Measurements from ENCODE around the gene CCDC106. TPM values are rescaled to one million over a fixed set of nuclear protein-coding genes. Genes with fewer than 3 reads are reported as not detected.

The CCDC106 gene
- total RNA-seq, 2 experiments from 2014 or later: 12.1 to 13.4 TPM

DNA sequence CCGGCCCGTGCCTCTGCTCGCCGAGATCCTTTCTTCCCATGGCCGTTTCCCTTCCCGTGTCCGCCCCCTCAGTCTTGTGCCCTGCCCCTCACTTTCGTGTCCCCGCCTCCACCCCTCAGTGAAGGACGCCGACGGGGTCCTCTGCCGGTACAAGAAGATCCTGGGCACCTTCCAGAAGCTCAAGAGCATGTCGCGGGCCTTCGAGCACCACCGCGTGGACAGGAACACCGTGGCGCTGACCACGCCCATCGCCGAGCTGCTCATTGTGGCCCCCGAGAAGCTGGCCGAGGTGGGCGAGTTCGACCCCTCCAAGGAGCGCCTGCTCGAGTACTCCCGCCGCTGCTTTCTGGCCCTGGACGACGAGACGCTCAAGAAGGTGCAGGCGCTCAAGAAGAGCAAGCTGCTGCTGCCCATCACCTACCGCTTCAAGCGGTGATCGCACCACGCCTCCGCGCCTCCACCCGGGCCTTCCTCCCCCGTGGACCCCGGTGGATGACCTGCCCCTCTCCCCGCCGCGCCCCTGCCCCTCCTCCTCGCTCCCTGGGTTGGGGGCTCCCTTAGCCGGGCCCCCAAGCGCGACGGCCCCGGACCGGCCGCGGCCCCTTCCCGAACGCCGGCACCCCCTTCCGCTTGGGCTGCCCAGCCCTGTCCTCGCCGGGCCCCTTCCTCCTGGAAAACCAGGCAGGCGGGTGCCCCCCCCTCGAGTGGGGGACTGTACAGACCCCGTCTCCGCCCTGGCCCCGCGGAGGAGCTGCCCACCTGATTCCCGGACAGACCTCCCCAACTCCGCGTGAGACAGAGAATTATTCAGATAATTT, 4.5 kb downstream of the CCDC106 start:
- Mint-ChIP-seq H3K27me3 (no peaks in the 10 kb centered on the region), H3K27ac (no peak overlapping the region), H3K4me3 (no peak overlapping the region), H3K9me3 (no peaks in the 10 kb centered on the region), H3K4me1 (peaks cover 22% of the 10 kb centered on the region), H3K36me3 (peaks cover 15% of the 10 kb centered on the region)
- ATAC-seq (ENCODE audit: low read depth) (no peak), DNase-seq (no peak)
- POLR2A ChIA-PET: interaction anchor here (0.7 to 2.5 kb wide), 4 partner anchors 9 to 685 kb away, joined by 4 to 20 read pairs (median 5); partner anchors contain the start of genes ZNF581 and ZNF784

DNA sequence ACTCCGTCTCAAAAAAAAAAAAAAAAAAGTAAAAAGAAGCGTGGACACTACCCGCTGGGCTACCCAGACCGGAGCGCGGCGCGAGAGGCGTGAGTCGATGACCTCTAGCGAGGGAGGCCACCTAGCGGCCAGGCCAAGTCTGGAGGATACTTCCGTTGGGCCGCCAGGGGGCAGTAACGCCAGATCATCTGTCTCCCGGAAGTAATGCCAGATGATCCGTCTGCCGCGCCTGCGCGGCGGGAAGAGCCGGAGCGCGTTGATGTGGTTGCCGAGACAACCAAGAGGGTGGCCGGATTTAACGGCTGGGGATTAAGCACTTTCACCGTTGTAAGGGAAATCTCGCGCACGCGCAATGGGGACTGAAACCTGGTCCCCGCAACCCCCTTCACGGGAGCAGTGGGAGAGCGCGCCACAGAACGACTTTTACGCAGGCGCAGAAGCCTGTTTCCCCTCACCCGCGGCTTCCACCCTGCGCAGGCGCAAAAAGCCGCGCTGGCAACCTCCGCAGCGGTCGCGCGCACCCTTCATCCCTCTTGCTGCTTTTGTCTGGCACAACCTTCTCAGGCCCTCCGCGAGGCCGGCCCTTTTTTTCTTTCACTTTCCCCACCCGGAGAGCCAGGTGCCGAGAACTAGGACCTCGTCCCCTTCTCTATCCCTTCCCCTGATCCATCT, 5.8 kb downstream of the CCDC106 start:
- Mint-ChIP-seq H3K4me1 (peaks cover 29% of the 10 kb centered on the region), H3K36me3 (peaks cover 21% of the 10 kb centered on the region), H3K27ac (peak overlapping the region; percentile 94), H3K9me3 (no peaks in the 10 kb centered on the region), H3K4me3 (peak overlapping the region; percentile 85), H3K27me3 (no peaks in the 10 kb centered on the region)
- peak; percentile 97 for DNase-seq
- POLR2A ChIA-PET: interaction anchor here (0.7 to 2.5 kb wide), 14 partner anchors 11 to 1464 kb away, joined by 3 to 20 read pairs (median 5); partner anchors contain the start of genes FIZ1, ISOC2, MBOAT7 and TMEM238
- peak; percentile 56 for ATAC-seq (ENCODE audit: low read depth)

DNA sequence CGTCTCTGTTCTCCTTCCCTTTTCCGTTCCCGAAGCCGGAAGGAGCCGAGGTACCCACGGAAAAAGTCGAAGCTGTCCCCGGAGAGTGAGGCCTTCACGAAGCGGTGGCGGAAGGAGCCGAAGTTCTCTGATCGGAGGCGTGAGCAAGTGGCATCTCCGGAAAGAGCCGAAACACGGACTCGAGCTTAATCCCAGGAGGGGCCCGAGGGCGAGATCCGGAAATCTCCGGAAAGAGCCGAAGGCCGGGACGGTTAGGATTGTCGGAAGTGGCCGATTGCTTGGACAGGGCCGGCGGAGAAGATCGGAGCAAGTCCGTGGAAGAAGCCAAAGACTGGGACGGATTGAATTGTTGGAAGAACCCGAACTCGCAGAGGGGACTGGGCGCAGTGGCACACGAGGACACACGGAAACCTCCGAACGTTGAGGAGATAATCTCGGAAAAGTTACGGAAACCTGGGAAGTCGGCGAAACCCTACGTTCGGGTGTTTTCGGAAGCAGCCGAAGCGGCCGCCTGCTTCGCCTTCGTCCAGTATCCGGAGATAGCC, 6.4 kb downstream of the CCDC106 start:
- Mint-ChIP-seq H3K4me3 (peak overlapping the region; percentile 85), H3K4me1 (peaks cover 30% of the 10 kb centered on the region), H3K36me3 (peaks cover 22% of the 10 kb centered on the region), H3K27ac (peak overlapping the region; percentile 94), H3K27me3 (no peaks in the 10 kb centered on the region), H3K9me3 (no peaks in the 10 kb centered on the region)
- DNase-seq (peak; percentile 95), ATAC-seq (ENCODE audit: low read depth) (peak; percentile 81)
- POLR2A ChIA-PET: interaction anchor here (0.7 to 2.5 kb wide), 12 partner anchors 11 to 1465 kb away, joined by 3 to 20 read pairs (median 4); partner anchors contain the start of genes FIZ1, ISOC2, MBOAT7 and NAT14

DNA sequence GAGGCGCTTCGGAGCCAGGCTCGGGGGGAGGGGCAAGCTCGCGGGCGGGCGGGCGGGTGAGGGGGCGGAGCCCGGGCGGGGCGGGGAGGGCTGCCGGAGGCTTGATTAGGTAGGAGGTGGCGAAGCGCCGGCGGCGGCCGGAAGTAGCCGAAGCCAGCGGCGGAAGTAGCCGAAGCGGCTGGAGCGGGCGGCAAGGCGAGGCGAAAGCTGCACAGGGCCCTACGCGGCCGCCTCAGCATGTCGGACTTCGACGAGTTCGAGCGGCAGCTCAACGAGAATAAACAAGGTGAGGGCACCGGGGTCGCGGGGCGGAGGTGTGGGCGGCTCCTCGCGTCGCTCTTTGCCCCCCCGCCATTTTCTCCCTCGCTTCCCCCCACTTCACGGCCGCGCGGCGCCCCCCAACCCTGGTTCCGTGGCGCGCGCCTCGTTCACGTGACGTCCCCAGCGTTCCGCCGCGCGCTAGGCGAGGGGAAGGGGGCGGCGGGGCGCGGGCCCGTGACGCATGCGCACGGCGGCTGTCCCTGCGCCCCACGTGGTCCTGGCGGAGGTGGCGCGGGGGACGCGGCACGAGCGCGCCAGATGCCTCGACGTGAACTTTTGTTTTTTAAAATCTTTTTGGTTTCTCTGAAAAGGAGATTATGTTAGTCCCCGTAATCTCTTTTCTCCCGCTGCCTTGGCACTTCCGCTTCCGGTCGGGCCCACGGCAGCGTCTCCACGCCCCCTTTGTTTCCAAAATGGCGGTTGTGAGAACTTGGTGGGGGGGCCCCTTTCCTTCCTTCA, 7.0 kb downstream of the CCDC106 start, which contains the start of gene U2AF2:
U2AF2 (plus strand) TSS at position 168 of the 780 bp plus-strand sequence; CDS start at position 238, 70 bp downstream.
- Mint-ChIP-seq H3K27ac (peak within 1 kb of the TSS; percentile 95), H3K4me1 (peaks cover 28% of the 10 kb centered on the region), H3K4me3 (peak within 1 kb of the TSS; percentile 86), H3K27me3 (no peaks in the 10 kb centered on the region), H3K36me3 (peaks cover 22% of the 10 kb centered on the region), H3K9me3 (no peaks in the 10 kb centered on the region)
- POLR2A ChIA-PET: interaction anchor here (0.7 to 2.5 kb wide), 12 partner anchors 12 to 1465 kb away, joined by 3 to 20 read pairs (median 4); partner anchors contain the start of genes FIZ1, ISOC2, MBOAT7 and NAT14
- DNase-seq (peak; percentile 95), ATAC-seq (ENCODE audit: low read depth) (peak; percentile 37)

GRCh38 chr19:55655648-55656040, 7.6 kb downstream of the CCDC106 start:
- H3K27ac Mint-ChIP-seq: peak overlapping the region; percentile 95
- H3K9me3 Mint-ChIP-seq: no peaks in the 10 kb centered on the region
- peak overlapping the region; percentile 86 for H3K4me3 Mint-ChIP-seq
- H3K27me3 Mint-ChIP-seq: no peaks in the 10 kb centered on the region
- POLR2A ChIA-PET: no interaction called here
- H3K36me3 Mint-ChIP-seq: peaks cover 22% of the 10 kb centered on the region
- DNase-seq (no peak), ATAC-seq (ENCODE audit: low read depth) (no peak)
- peaks cover 28% of the 10 kb centered on the region for H3K4me1 Mint-ChIP-seq

DNA sequence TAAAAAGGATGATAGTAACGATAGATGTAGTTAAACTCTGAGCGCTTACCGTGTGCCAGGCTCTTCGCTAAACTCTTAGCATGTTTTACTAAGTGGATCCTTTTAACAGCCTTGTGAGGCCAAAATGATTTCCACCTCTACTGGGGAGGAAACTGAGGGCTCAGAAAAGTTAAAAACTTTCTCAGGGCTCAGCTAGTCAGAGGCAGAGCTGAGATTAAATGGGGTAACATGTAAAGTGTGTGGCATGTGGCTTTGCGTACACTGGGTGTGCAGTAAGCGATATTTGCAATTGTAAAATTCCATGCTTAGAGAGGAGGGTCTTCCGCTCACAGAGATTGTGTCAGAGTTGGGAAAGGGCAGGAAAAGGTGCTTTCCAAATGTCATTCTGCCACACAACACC, 8.5 kb downstream of the CCDC106 start:
- peak overlapping the region; percentile 86 for H3K4me3 Mint-ChIP-seq
- POLR2A ChIA-PET: interaction anchor here (1.3 to 1.8 kb wide), 2 partner anchors 15 to 57 kb away, joined by 4 to 9 read pairs; partner anchors contain the start of gene FIZ1

GRCh38 chr19:55656988-55657747, 9.2 kb downstream of the CCDC106 start:
- POLR2A ChIA-PET: interaction anchor here (1.1 to 1.8 kb wide), 3 partner anchors 10 to 58 kb away, joined by 4 to 9 read pairs (median 6); partner anchors contain the start of gene FIZ1
- H3K27ac Mint-ChIP-seq: peak overlapping the region; percentile 95

More for the DNA sequence above, 8.5 kb downstream of the CCDC106 start:
- Mint-ChIP-seq H3K27me3 (no peaks in the 10 kb centered on the region), H3K27ac (peak overlapping the region; percentile 95), H3K4me1 (peaks cover 28% of the 10 kb centered on the region), H3K36me3 (peaks cover 20% of the 10 kb centered on the region), H3K9me3 (no peaks in the 10 kb centered on the region)
- no peak for DNase-seq
- no peak for ATAC-seq (ENCODE audit: low read depth)

DNA sequence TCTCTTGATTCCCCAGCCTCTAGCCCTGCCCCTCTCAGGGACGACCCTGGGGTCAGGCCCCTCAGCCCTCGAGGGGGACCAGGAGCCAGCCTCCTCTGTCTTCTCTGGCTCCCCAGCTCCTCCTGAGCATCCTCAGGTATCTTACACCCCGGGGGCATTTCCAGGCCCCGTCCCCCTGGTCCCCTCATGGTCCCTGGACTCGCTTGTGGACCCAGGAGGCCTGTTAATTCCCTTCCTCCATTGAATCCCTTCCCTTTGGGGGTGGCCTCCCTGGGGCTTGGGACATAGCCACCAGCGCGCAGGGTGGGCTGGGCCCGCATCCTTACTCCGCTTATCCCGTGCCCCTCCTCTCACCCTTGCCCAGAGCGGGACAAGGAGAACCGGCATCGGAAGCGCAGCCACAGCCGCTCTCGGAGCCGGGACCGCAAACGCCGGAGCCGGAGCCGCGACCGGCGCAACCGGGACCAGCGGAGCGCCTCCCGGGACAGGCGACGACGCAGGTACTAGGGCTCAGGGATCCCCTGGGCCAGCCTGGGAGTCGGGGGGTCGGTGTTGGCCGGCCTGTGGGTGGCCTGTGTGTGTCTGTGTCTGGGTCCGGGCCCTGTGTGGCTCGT, 10.9 kb downstream of the CCDC106 start:
- Mint-ChIP-seq H3K4me3 (no peak overlapping the region), H3K4me1 (peaks cover 31% of the 10 kb centered on the region), H3K27ac (no peak overlapping the region), H3K9me3 (no peaks in the 10 kb centered on the region), H3K36me3 (peaks cover 32% of the 10 kb centered on the region), H3K27me3 (no peaks in the 10 kb centered on the region)
- DNase-seq (no peak), ATAC-seq (ENCODE audit: low read depth) (no peak)
- POLR2A ChIA-PET: no interaction called here

More at GRCh38 chr19:55656988-55657747, 9.2 kb downstream of the CCDC106 start:
- Mint-ChIP-seq H3K4me3 (peak overlapping the region; percentile 86), H3K4me1 (peaks cover 31% of the 10 kb centered on the region), H3K27me3 (no peaks in the 10 kb centered on the region), H3K9me3 (no peaks in the 10 kb centered on the region), H3K36me3 (peaks cover 25% of the 10 kb centered on the region)
- no peak for DNase-seq
- ATAC-seq (ENCODE audit: low read depth): no peak

GRCh38 chr19:55659822-55660221, 11.8 kb downstream of the CCDC106 start:
- no peaks in the 10 kb centered on the region for H3K27me3 Mint-ChIP-seq
- peaks cover 31% of the 10 kb centered on the region for H3K4me1 Mint-ChIP-seq
- ATAC-seq (ENCODE audit: low read depth) (no peak), DNase-seq (no peak)
- POLR2A ChIA-PET: interaction anchor here (1.2 kb wide), 1 partner anchor 13 kb away, joined by 3 read pairs; no protein-coding TSS in a partner anchor
- no peaks in the 10 kb centered on the region for H3K9me3 Mint-ChIP-seq
- no peak overlapping the region for H3K4me3 Mint-ChIP-seq
- H3K27ac Mint-ChIP-seq: peak overlapping the region; percentile 79
- peaks cover 32% of the 10 kb centered on the region for H3K36me3 Mint-ChIP-seq

DNA sequence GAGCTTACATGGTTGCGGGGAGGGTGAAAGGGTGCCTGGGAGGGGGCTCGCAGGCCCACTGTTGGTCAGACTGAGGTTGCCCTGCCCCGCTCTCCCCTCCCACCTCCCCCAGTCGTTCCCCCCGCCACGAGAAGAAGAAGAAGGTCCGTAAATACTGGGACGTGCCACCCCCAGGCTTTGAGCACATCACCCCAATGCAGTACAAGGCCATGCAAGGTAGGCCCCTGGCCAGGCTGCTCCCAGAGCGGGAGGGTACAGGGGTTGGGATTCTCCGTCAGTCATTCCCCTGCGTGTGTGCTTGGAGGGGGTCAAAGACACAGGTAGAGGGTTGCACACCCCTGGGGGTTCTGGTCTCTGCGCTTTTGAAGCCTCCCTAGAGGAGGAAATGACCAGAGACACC, 12.4 kb downstream of the CCDC106 start:
- Mint-ChIP-seq H3K4me3 (no peak overlapping the region), H3K27ac (no peak overlapping the region), H3K27me3 (no peaks in the 10 kb centered on the region), H3K9me3 (no peaks in the 10 kb centered on the region), H3K36me3 (peaks cover 32% of the 10 kb centered on the region), H3K4me1 (peaks cover 31% of the 10 kb centered on the region)
- POLR2A ChIA-PET: interaction anchor here (1.2 kb wide), 1 partner anchor 13 kb away, joined by 3 read pairs; no protein-coding TSS in a partner anchor
- DNase-seq (no peak), ATAC-seq (ENCODE audit: low read depth) (no peak)

DNA sequence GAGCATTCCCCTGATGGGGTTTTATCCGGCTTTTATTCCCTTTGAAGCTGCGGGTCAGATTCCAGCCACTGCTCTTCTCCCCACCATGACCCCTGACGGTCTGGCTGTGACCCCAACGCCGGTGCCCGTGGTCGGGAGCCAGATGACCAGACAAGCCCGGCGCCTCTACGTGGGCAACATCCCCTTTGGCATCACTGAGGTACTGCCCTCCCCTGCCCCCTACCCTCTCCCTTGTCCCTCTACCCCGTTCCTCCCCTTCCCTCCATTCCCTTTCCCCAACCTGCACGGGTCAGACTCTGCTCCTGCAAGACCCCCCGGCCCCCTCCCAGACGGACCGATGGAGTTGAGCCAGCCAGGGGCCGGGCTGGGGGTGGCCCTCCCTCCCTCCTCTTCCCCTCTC, 13.0 kb downstream of the CCDC106 start:
- Mint-ChIP-seq H3K4me3 (no peak overlapping the region), H3K4me1 (peaks cover 29% of the 10 kb centered on the region), H3K36me3 (peaks cover 29% of the 10 kb centered on the region), H3K27me3 (no peaks in the 10 kb centered on the region), H3K9me3 (no peaks in the 10 kb centered on the region), H3K27ac (no peak overlapping the region)
- POLR2A ChIA-PET: no interaction called here
- ATAC-seq (ENCODE audit: low read depth) (no peak), DNase-seq (no peak)

Measured in activated naive CD8-positive, alpha-beta T cell treated with anti-CD3 and anti-CD28 coated beads, Interleukin-2, amount 10 ng/mL, durations not matched to agents 7 days and 5 days (primary cell).